Ureter (tissue), 1 donor: ENCODE data around the gene KIAA0232. TPM values are rescaled to one million over a fixed set of nuclear protein-coding genes. Genes with fewer than 3 reads are reported as not detected.
A peak's percentile ranks its signal among the peaks of the same experiment; 100 is the strongest.

Experiments
- DNase-seq: peaks from one replicate; pipeline ENCODE4 v3.0.0-alpha.2; 2020; ENCODE audit warnings: low spot score
- total RNA-seq: library from RNA; stranded (reverse); gene quantifications from one replicate; pipeline ENCODE4 v1.2.4, GENCODE V29; 2023
- donor health status: DM: yes; HTN: yes; CAD: no.

KIAA0232 gene, protein sequence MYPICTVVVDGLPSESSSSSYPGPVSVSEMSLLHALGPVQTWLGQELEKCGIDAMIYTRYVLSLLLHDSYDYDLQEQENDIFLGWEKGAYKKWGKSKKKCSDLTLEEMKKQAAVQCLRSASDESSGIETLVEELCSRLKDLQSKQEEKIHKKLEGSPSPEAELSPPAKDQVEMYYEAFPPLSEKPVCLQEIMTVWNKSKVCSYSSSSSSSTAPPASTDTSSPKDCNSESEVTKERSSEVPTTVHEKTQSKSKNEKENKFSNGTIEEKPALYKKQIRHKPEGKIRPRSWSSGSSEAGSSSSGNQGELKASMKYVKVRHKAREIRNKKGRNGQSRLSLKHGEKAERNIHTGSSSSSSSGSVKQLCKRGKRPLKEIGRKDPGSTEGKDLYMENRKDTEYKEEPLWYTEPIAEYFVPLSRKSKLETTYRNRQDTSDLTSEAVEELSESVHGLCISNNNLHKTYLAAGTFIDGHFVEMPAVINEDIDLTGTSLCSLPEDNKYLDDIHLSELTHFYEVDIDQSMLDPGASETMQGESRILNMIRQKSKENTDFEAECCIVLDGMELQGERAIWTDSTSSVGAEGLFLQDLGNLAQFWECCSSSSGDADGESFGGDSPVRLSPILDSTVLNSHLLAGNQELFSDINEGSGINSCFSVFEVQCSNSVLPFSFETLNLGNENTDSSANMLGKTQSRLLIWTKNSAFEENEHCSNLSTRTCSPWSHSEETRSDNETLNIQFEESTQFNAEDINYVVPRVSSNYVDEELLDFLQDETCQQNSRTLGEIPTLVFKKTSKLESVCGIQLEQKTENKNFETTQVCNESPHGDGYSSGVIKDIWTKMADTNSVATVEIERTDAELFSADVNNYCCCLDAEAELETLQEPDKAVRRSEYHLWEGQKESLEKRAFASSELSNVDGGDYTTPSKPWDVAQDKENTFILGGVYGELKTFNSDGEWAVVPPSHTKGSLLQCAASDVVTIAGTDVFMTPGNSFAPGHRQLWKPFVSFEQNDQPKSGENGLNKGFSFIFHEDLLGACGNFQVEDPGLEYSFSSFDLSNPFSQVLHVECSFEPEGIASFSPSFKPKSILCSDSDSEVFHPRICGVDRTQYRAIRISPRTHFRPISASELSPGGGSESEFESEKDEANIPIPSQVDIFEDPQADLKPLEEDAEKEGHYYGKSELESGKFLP (N-terminal part only)
- 40.4 TPM for total RNA-seq

- peak; percentile 91 for DNase-seq
Observed at GRCh38 chr4:6782147-6782845, at the start of gene KIAA0232. Gene KIAA0232, plus strand, starts transcription at chr4:6782727. Its CDS starts 41,727 bp downstream, at chr4:6824454.

DNA sequence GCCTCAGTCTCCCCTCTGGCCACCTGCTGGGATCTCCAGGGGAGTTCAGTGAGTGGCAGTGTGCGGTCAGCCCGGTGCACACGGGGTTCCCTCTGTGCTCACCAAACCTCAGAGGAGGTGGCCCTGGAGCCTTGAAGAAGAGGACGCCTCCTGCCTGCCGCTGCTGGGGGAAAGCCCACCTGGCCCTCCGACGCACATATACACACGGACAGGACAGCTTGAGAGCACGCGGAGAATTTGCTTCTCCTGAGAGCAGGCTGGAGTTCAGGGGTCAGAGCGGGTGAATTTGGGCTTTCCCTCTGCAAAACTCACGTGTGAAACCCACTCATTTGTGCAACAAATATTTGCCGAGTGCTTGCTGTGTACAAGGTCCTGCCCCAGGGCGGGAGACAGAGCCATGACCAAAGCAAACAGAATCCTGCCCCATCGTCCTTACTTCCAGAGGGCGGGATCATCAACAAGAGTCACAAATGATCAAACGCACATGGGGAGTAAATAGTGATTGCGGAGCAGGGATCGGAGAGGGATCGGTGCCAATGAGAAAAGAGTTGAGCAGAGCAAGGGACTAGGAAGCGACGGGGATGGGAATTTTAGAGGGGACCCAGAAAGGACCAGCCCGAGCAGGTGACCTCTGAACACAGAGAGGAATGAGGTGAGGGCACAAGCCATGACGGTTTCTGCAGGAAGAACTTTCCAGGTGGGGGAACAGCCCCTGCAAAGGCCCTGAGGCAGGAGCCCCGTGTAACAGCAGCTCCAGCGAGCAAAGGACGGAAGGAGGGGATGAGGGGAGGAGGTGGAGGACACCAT, 49.0 kb upstream of the KIAA0232 start:
- no peak for DNase-seq

GRCh38 chr4:6734165-6734786, 48.3 kb upstream of the KIAA0232 start:
- no peak for DNase-seq

- no peak for DNase-seq
Observed at GRCh38 chr4:6739920-6740319, 42.6 kb upstream of the KIAA0232 start.

DNA sequence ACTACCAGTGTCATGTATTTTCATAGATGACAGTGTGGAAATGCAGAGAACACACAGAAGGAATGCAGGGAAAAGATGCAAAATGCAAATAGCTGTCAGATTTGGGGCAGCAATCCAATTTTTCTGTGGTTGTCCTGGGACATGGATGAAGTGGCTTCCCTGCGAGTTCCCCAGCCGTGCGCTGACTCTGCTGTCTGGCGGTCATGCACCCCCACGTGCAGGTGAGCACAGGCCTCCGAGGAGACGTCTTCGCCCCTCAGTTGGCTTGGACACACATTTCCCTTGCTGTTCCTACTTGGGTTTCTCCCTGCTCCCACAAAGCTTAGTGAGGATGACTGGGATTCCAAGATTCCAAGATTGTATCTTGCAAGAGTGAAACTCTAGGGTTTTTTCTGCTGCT, 42.2 kb upstream of the KIAA0232 start:
- no peak for DNase-seq

- no peak for DNase-seq
Observed at GRCh38 chr4:6742507-6742906, 40.0 kb upstream of the KIAA0232 start.

GRCh38 chr4:6742989-6743388, 39.5 kb upstream of the KIAA0232 start:
- no peak for DNase-seq

GRCh38 chr4:6746721-6747293, 35.7 kb upstream of the KIAA0232 start:
- DNase-seq: peak; percentile 70

- DNase-seq: no peak
Observed at GRCh38 chr4:6747294-6748051, 35.1 kb upstream of the KIAA0232 start.

DNA sequence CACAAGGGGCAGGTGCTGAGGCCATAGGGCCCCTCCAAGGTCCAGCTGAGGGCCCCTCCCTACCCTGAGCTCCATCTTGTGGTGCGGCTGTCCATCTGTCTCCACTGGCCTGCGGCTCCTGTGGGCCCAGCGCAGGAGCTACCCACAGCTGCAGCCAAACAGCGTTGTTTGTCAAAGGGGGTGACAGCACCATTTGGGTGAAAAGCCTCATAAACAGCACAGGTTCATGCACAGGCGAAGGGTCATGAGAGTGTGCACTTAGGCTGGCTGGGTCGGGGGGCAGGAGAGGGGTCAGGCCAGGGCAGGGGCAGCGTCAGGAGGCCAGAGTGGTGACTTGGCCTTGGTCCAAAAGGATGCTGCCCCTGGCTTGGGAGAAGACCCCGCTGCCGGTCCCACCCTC, 34.2 kb upstream of the KIAA0232 start:
- DNase-seq: no peak

GRCh38 chr4:6749340-6750171, 33.0 kb upstream of the KIAA0232 start:
- peak; percentile 82 for DNase-seq

DNA sequence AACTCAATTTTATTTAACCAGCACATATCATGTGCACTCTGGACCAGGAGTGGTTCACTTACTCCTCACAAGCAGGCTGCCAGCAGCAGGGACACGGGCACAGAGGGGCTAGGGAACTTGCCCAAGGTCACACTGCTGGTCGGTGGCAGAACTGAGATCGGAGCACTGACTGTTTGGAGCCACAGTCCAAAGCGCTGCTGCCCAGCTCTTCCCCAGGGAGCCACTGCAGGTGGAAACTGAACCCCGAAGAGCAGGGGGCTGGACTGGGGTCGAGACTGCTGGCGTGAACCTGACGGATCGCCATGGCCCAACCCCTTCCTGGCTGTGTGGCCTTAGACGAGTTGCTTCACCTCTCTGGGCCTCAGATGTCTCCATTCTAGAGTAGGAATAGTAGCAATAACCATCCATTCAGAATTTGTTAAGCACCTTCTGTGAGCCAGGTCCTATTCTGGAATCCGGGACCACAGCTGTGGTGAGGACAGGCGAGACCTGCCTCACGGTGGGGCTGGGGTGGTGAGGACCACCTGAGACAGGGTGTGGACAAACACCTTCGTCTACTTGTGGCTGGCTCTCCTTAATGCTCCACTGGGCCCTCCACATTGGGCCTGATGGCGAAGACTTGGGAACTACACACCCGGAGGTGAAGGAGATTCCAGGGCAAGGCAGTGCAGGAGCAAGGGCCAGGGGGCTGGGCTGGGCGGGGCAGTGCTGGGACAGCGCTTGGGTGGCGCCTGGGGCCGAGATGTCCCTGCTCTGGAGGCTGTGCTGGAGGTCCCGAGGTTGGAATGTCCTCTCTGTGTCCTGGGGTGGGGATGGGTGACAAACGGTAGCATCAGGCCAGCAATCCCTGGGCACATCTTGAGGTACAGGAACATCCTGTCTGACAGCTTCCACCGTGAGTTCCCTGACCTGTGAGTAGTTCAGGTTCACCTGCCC, 32.0 kb upstream of the KIAA0232 start:
- no peak for DNase-seq

DNA sequence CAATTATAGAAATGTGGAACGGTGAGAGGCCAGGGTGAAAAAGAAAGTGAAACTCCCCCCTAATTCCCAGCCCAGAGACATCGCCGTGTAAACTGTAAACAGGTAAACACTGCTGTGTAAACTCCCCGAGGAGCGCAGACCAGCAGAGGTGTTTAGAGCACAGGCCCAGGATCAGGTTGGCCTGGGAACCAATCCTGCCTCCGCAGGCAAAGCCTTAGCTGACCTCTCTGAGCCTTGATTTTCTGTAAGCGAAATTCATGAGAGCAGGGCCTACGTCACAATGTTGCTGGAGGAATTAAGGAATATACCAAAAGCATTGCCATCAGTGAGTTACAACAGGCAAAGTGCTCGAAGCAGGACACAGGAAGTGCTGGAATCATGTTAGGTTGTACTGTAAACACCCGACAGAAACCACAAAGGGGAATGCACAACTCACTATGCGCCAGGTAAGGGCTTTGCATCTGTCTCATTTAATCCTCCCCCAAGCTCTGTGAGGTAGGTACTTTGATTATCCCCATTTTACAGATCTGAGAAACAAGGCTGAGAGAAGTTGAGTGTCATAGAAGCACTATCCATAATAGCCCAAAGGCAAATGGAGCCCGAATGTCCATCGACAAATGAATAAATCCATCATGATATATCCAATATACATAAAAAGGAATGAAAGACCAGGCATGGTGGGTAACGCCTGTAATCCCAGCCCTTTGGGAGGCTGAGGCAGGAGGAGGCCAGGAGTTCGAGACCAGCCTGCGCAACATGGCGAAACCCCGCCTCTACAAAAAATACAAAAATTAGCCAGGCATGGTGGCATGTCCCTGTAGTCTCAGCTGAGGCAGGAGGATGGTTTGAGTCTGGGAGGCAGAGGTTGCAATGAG, 30.7 kb upstream of the KIAA0232 start:
- no peak for DNase-seq

DNA sequence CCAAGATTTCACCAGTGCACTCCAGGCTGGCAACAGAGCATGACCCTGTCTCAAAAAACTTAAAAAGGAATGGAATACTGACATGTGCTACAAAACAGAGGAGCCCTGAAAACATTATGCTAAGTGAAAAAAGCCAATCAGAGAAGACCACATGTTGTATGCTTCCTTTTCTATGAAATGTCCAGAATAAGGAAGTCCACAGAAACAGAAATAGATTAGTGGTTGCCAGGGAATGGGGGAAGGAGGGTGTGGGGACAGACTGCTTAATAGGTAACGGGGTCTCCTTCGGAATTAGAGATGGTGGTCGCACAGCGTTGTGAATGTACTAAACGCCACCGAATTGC, 30.1 kb upstream of the KIAA0232 start:
- no peak for DNase-seq

DNA sequence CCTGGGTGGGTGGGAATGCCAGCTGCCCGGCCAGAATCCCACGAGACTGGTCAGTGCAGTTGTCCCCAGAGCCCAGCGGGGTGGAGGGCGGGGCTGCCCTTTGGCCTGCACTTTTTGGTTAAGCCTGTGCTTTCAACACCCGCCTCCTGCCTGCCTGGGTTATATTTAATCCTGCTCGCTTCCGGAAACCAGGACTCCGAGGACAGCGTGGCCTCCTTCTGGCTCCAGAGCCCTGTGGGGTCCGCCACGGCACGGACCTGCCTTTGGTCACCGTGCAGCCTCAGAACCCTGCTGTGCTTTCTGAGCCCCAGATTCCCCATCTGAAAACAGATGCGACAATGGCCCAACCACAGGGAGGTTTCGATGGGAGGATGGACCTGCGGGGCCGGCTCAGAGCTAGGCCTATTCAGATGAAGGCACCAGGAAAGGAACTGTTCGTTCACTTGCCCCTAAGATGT, 29.4 kb upstream of the KIAA0232 start:
- no peak for DNase-seq

- no peak for DNase-seq
Observed at GRCh38 chr4:6753891-6754290, 28.6 kb upstream of the KIAA0232 start.
